ENCODE data around the gene AK1.

Gene AK1

GRCh38 chr9:127877566-127877998, at the start of gene AK1:
Gene AK1 (minus strand): TSS chr9:127877675. CDS start chr9:127874617, 3,058 bp downstream.
- no peak for DNase-seq

GRCh38 chr9:127926906-127927200, 49.4 kb upstream of the AK1 start:
- DNase-seq, result no peak

GRCh38 chr9:127925959-127926905, 48.8 kb upstream of the AK1 start:
- DNase-seq, result no peak

GRCh38 chr9:127924736-127925444, 47.4 kb upstream of the AK1 start:
- DNase-seq, result no peak

- no peak for DNase-seq
These were observed 46.3 kb upstream of the AK1 start for GRCh38 chr9:127923771-127924170.

- DNase-seq, result no peak
These were observed 45.6 kb upstream of the AK1 start for GRCh38 chr9:127923046-127923445.

GRCh38 chr9:127921557-127922120, 44.2 kb upstream of the AK1 start:
- peak; percentile 78 to 82 for DNase-seq

GRCh38 chr9:127920794-127921193, 43.3 kb upstream of the AK1 start:
- DNase-seq, result no peak

GRCh38 chr9:127919253-127919815, 41.9 kb upstream of the AK1 start:
- peak in 1 of 2 donors; percentile 82 for DNase-seq

GRCh38 chr9:127918183-127919107, 41.0 kb upstream of the AK1 start:
- DNase-seq, result no peak

- DNase-seq, result peak in 1 of 2 donors; percentile 77
These were observed 40.1 kb upstream of the AK1 start for GRCh38 chr9:127917603-127918002.

- peak; percentile 95 for DNase-seq
These were observed 39.5 kb upstream of the AK1 start, which contains the start of gene ST6GALNAC4 for GRCh38 chr9:127916720-127917581. Gene ST6GALNAC4 (minus strand): TSS chr9:127917041. CDS start chr9:127916419, 622 bp downstream.

- peak; percentile 60 to 83 for DNase-seq
These were observed 38.6 kb upstream of the AK1 start for GRCh38 chr9:127915801-127916719.

GRCh38 chr9:127915325-127915752, 37.9 kb upstream of the AK1 start:
- no peak for DNase-seq

- DNase-seq, result no peak
These were observed 36.2 kb upstream of the AK1 start for GRCh38 chr9:127913682-127914081.

- DNase-seq, result no peak
These were observed 35.4 kb upstream of the AK1 start for GRCh38 chr9:127912882-127913281.

GRCh38 chr9:127912296-127912695, 34.8 kb upstream of the AK1 start:
- DNase-seq, result no peak

- DNase-seq, result peak in 1 of 2 donors; percentile 46
These were observed 33.2 kb upstream of the AK1 start for GRCh38 chr9:127910613-127911205.

- no peak for DNase-seq
These were observed 32.4 kb upstream of the AK1 start for GRCh38 chr9:127909839-127910273.

GRCh38 chr9:127908660-127908926, 31.1 kb upstream of the AK1 start:
- no peak for DNase-seq

Measured in CD4-positive, alpha-beta T cell treated with Interleukin-4 for 1 hour (primary cell).